ENCODE measurements around the gene SPAG7.

The SPAG7 gene

GRCh38 chr17:4949321-4950074 is 18.1 kb downstream of the SPAG7 start:
- DNase-seq, result peak; percentile 88

GRCh38 chr17:4948931-4949320 is 18.7 kb downstream of the SPAG7 start:
- peak; percentile 93 for DNase-seq

- DNase-seq, result peak; percentile 91
Observed at GRCh38 chr17:4948166-4948930, 19.3 kb downstream of the SPAG7 start, which contains the start of gene PFN1. Gene PFN1 (minus strand): TSS chr17:4948530. CDS start chr17:4948394, 136 bp downstream.

- DNase-seq, result peak; percentile 65
Observed at GRCh38 chr17:4947411-4948165, 20.0 kb downstream of the SPAG7 start.

- DNase-seq, result peak; percentile 47
Observed at GRCh38 chr17:4947010-4947410, 20.6 kb downstream of the SPAG7 start.

- no peak for DNase-seq
Observed at GRCh38 chr17:4946312-4946976, 21.2 kb downstream of the SPAG7 start.

GRCh38 chr17:4945944-4946280 is 21.7 kb downstream of the SPAG7 start:
- no peak for DNase-seq

- DNase-seq, result peak; percentile 88
Observed at GRCh38 chr17:4945176-4945943, 22.3 kb downstream of the SPAG7 start.

- no peak for DNase-seq
Observed at GRCh38 chr17:4944554-4945175, 23.0 kb downstream of the SPAG7 start.

GRCh38 chr17:4944163-4944553 is 23.5 kb downstream of the SPAG7 start:
- DNase-seq, result no peak

- no peak for DNase-seq
Observed at GRCh38 chr17:4942760-4943508, 24.7 kb downstream of the SPAG7 start.

- no peak for DNase-seq
Observed at GRCh38 chr17:4941319-4941610, 26.4 kb downstream of the SPAG7 start.

GRCh38 chr17:4940555-4941318 is 26.9 kb downstream of the SPAG7 start:
- DNase-seq, result peak; percentile 56

- peak; percentile 98 for DNase-seq
Observed at GRCh38 chr17:4939796-4940554, 27.6 kb downstream of the SPAG7 start, which contains the start of the genes RNF167 and SLC25A11. Gene RNF167 (plus strand): TSS chr17:4940268. CDS start chr17:4940910, 642 bp downstream. Gene SLC25A11 (minus strand): TSS chr17:4940046. CDS start chr17:4939910, 136 bp downstream.

- DNase-seq, result no peak
Observed at GRCh38 chr17:4939546-4939795, 28.1 kb downstream of the SPAG7 start.

- peak; percentile 39 for DNase-seq
Observed at GRCh38 chr17:4938688-4939545, 28.7 kb downstream of the SPAG7 start.

GRCh38 chr17:4938069-4938491 is 29.5 kb downstream of the SPAG7 start:
- DNase-seq, result no peak

- no peak for DNase-seq
Observed at GRCh38 chr17:4937553-4937952, 30.1 kb downstream of the SPAG7 start.

GRCh38 chr17:4936436-4936835 is 31.2 kb downstream of the SPAG7 start:
- no peak for DNase-seq
